ENCODE results near the gene CNTROB. TPM values are rescaled to one million over a fixed set of nuclear protein-coding genes. Genes with fewer than 3 reads are reported as not detected.
A peak's percentile ranks its signal among the peaks of the same experiment; 100 is the strongest.
"Not testable (repeated sequence)": the region's sequence is repeated elsewhere in the genome, so short reads cannot be mapped to it uniquely, and the experiment has no call there.

Gene CNTROB
- total RNA-seq, 1 experiment from 2014 or later: 39.7 TPM

DNA sequence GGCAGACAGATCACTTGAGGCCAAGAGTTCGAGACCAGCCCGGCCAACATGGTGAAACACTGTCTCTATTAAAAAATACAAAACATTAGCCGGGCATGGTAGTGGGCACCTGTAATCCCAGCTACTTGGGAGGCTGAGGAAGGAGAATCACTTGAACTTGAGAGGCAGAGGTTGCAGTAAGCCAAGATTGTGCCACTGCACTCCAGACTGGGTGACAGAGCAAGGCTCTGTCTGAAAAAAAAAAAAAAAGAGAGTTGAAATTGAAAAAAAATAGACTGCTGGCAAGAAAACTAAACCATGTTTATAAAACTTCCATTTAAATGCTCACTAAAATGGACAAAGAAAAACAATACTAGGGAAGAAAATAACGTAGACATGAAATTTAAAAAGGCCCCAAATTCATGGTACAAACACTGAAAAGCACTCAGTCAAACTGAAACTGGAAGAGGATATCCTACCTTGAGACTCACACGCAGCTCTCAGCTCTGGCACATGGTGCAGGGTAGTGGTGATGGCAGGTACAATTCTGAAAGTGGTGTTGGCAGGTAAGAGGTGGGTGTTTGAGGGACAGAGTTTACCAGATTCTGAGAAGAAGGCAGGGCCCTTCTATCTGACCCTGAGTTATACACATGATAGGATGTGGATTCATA lies 19.3 kb downstream of the CNTROB start:
- Mint-ChIP-seq H3K4me3 (no peak overlapping the region), H3K36me3 (peaks cover 32% of the 10 kb centered on the region), H3K27ac (no peak overlapping the region), H3K4me1 (no peaks in the 10 kb centered on the region), H3K27me3 (ENCODE audit: low read depth) (no peaks in the 10 kb centered on the region), H3K9me3 (peaks cover 9% of the 10 kb centered on the region)
- ATAC-seq: no peak
- CTCF ChIA-PET: no interaction called here
- POLR2A ChIA-PET: no interaction called here
- no peak for TF ChIP-seq ZNF121 (CRISPR knock-in tag; IDR thresholded peaks at IDR 0.05)
- TF ChIP-seq ZNF512 (CRISPR knock-in tag; IDR thresholded peaks at IDR 0.05; ENCODE audit: borderline replicate concordance): no peak
- TF ChIP-seq, protein P1, sequence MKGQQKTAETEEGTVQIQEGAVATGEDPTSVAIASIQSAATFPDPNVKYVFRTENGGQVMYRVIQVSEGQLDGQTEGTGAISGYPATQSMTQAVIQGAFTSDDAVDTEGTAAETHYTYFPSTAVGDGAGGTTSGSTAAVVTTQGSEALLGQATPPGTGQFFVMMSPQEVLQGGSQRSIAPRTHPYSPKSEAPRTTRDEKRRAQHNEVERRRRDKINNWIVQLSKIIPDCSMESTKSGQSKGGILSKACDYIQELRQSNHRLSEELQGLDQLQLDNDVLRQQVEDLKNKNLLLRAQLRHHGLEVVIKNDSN (CRISPR knock-in tag; IDR thresholded peaks at IDR 0.05): no peak
- TF ChIP-seq STAT6 (CRISPR knock-in tag; conservative IDR thresholded peaks at IDR 0.05; ENCODE audit: low read depth): no peak
- no peak for TF ChIP-seq PRRX2 (CRISPR knock-in tag; IDR thresholded peaks at IDR 0.05)
- no peak for TF ChIP-seq RELA (CRISPR knock-in tag; IDR thresholded peaks at IDR 0.05; ENCODE audit: borderline replicate concordance)
- TF ChIP-seq NFATC4 (CRISPR knock-in tag; IDR thresholded peaks at IDR 0.05): no peak
- TF ChIP-seq ZNF416 (CRISPR knock-in tag; IDR thresholded peaks at IDR 0.05): no peak
- TF ChIP-seq PRDM15 (CRISPR knock-in tag; IDR thresholded peaks at IDR 0.05): no peak
- DNase-seq (ENCODE audit: low spot score): no peak

GRCh38 chr17:7953266-7953665 lies 21.3 kb downstream of the CNTROB start:
- CTCF ChIA-PET: not testable (repeated sequence)

GRCh38 chr17:7955414-7956227 lies 23.6 kb downstream of the CNTROB start:
- Mint-ChIP-seq H3K36me3 (no peaks in the 10 kb centered on the region), H3K27ac (peak overlapping the region; percentile 44; the same call in 1 of the 2 replicates), H3K27me3 (ENCODE audit: low read depth) (peaks cover 3% of the 10 kb centered on the region; the same call in 1 of the 2 replicates), H3K4me3 (no peak overlapping the region), H3K9me3 (peaks cover 9% of the 10 kb centered on the region), H3K4me1 (peaks cover 3% of the 10 kb centered on the region)
- DNase-seq (ENCODE audit: low spot score) (no peak), ATAC-seq (no peak)
- POLR2A ChIA-PET: interaction anchor here (0.6 kb wide), 1 partner anchor 297 kb away, joined by 3 read pairs; no protein-coding TSS in a partner anchor
- CTCF ChIA-PET: interaction anchor here (0.7 to 1.4 kb wide), 5 partner anchors 12 to 34 kb away, joined by 4 to 7 read pairs (median 4); no protein-coding TSS in a partner anchor
- TF ChIP-seq PREB (CRISPR knock-in tag; IDR thresholded peaks at IDR 0.05; ENCODE audit: borderline replicate concordance): no peak
- no peak for TF ChIP-seq ARID4B (CRISPR knock-in tag; IDR thresholded peaks at IDR 0.05; ENCODE audit: borderline replicate concordance)
- TF ChIP-seq FOXK1 (CRISPR knock-in tag; IDR thresholded peaks at IDR 0.05): no peak

More at GRCh38 chr17:7953266-7953665, 21.3 kb downstream of the CNTROB start:
- DNase-seq (ENCODE audit: low spot score); H3K4me3 Mint-ChIP-seq; ATAC-seq; H3K27ac Mint-ChIP-seq; H3K27me3 Mint-ChIP-seq (ENCODE audit: low read depth); H3K4me1 Mint-ChIP-seq; POLR2A ChIA-PET; H3K9me3 Mint-ChIP-seq: not testable (repeated sequence)
- H3K36me3 Mint-ChIP-seq: peaks cover 17% of the 10 kb centered on the region
